Measurements from ENCODE around the gene ARFGEF2. TPM values are rescaled to one million over a fixed set of nuclear protein-coding genes. Genes with fewer than 3 reads are reported as not detected.

ARFGEF2 gene
- total and polyA plus RNA-seq, 11 donors, result 7.5 to 52.7 (median 40.2) TPM

DNA sequence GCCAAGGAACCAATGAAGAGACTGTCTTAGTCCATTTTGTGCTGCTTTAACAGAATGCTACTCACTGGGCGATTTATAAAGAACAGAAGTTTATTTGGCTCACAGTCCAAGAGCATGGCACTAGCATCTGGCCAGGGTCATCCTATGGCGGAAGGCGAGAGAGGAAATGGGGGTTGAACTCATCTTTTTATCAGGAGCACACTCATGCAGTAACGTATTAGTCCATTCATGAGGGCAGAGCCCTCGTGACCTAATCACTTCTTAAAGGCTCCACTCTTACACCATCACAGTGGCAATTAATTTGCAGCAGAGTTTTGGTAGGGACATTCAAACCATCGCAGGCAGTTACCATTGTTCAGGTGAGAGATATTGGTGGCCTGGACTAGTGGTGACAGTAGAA lies 8.5 kb downstream of the ARFGEF2 start:
- Histone ChIP-seq H3K36me3 (no peaks in the 10 kb centered on the region), H3K4me1 (peaks cover 4 to 92% (median 46%) of the 10 kb centered on the region in 12 donors), H3K27me3 (no peaks in the 10 kb centered on the region), H3K4me3 (no peak overlapping the region), H3K9me3 (no peaks in the 10 kb centered on the region), H3K27ac (peak overlapping the region in 11 of 12 donors; percentile 69 to 96 (median 83))
- TF ChIP-seq POLR2A (IDR thresholded peaks at IDR 0.05), result no peak
- TF ChIP-seq, protein P1, sequence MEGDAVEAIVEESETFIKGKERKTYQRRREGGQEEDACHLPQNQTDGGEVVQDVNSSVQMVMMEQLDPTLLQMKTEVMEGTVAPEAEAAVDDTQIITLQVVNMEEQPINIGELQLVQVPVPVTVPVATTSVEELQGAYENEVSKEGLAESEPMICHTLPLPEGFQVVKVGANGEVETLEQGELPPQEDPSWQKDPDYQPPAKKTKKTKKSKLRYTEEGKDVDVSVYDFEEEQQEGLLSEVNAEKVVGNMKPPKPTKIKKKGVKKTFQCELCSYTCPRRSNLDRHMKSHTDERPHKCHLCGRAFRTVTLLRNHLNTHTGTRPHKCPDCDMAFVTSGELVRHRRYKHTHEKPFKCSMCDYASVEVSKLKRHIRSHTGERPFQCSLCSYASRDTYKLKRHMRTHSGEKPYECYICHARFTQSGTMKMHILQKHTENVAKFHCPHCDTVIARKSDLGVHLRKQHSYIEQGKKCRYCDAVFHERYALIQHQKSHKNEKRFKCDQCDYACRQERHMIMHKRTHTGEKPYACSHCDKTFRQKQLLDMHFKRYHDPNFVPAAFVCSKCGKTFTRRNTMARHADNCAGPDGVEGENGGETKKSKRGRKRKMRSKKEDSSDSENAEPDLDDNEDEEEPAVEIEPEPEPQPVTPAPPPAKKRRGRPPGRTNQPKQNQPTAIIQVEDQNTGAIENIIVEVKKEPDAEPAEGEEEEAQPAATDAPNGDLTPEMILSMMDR (IDR thresholded peaks at IDR 0.05), result no peak
- WGBS, 4 donors, result 61 to 72% (median 68%) methylated on average over 6 of the region's 6 CpGs
- intact Hi-C loops (cut with DNase I), result no loop called here
- DNase-seq (no peak), ATAC-seq (no peak)

DNA sequence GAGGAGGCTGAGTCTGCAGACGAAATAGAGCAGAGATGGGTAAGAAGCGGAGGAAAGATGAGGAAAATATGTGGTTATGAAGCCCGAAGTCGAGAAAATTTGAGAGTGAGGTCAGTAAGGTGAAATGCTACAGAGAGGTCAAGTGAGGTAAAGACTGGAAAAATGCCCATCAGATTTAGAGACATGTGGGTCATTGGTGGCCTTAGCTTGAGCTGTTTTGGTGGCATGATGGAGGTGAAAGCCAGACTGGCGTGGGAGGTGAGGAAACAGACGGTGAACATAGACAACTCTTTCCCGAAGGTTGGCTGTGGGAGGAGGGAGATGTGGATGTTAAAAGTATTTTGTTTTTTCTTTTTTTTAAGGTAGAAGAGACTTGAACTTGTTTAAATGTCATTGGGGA lies 9.4 kb downstream of the ARFGEF2 start:
- peaks cover 4 to 84% (median 43%) of the 10 kb centered on the region in 12 donors for H3K4me1 ChIP-seq
- H3K9me3 ChIP-seq, result no peaks in the 10 kb centered on the region
- ATAC-seq (no peak), DNase-seq (no peak)
- TF ChIP-seq POLR2A (IDR thresholded peaks at IDR 0.05), result no peak
- TF ChIP-seq, protein P1 (IDR thresholded peaks at IDR 0.05), result no peak
- intact Hi-C loops (cut with DNase I), result no loop called here
- no peaks in the 10 kb centered on the region for H3K36me3 ChIP-seq
- H3K27me3 ChIP-seq, result no peaks in the 10 kb centered on the region
- H3K4me3 ChIP-seq, result no peak overlapping the region
- 69 to 78% (median 73%) methylated on average over 7 of the region's 7 CpGs for WGBS, 4 donors
- peak overlapping the region in 7 of 12 donors; percentile 39 to 96 (median 76) for H3K27ac ChIP-seq

DNA sequence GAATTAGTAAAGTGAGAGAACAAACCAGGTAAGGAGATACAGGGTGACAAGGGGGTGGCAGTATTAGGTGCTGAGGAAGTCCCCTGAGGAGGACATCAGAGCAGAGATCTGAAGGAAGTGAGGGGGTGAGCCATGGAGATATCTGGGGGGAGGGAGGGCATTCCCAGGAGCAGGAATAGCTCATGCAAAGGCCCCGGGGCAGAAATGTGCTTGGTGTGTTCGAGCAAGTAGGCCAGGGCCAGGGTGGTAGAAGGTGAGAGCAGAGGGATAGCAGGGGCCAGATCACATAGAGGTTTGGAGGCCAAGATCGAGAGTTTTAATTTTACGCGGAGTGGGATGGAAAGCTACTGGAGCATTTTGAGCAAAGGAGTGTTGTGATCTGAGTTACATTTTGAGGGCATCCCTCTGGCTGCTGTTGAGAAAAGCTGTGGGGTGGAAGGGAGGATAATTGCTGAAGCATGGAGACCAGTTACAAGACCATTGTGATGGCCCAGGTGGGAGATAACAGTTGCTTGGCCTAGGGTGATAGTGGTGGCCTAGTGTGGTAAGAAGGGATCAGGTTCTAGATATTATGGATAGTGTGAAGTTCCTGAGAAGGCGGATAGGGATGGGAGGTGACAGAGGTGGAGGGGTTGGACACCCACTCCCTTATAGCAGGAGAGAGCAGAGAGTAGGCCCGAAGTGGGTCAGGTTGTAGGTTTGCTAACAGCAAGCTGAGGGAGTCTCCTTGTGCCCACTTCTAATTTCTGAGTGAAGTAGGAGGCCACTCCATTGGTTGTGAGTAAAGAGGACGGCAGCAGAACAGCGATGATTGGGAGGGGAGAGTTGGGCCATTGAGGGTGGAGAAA lies 10.2 kb downstream of the ARFGEF2 start:
- H3K4me3 ChIP-seq, result no peak overlapping the region
- peaks cover 1 to 78% (median 41%) of the 10 kb centered on the region in 12 donors for H3K4me1 ChIP-seq
- no peak for TF ChIP-seq POLR2A (IDR thresholded peaks at IDR 0.05)
- TF ChIP-seq, protein P1 (IDR thresholded peaks at IDR 0.05), result no peak
- ATAC-seq (no peak), DNase-seq (no peak)
- no peaks in the 10 kb centered on the region for H3K27me3 ChIP-seq
- H3K27ac ChIP-seq, result peak overlapping the region in 7 of 12 donors; percentile 13 to 85 (median 42)
- no peaks in the 10 kb centered on the region for H3K36me3 ChIP-seq
- WGBS, 4 donors, result 91 to 96% (median 94%) methylated on average over 9 of the region's 9 CpGs
- intact Hi-C loops (cut with DNase I), result no loop called here
- peaks cover 0 to 4% (median 0%) of the 10 kb centered on the region in 12 donors for H3K9me3 ChIP-seq

DNA sequence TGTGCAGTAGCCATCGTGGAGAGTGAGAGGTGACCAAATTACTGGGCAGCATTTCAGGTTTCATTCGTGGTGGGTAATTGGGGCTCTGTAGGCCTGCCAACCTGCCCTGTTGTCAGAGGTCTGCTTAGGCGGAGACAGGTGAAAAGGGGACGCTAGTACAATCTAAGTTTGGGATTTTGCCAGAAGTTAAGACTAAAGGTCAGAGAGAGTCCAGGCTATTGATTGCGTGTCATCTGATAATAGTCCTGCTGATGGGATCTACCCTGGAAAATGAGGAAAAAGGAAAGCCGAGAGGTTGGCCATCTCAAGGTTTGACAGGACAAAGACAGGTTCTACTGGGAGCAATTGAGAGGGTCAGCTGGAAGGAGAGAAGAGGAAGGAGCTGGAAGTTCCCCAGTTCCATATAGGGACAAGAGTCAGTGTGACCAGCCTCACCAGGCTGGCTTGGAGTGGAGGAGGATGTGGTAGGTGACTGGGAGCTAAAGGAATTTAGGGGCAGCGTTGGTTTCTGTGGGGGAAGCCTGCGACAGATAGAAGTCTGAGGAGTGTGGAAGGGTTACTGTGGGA lies 10.9 kb downstream of the ARFGEF2 start:
- WGBS, 4 donors, result 68 to 78% (median 75%) methylated on average over 8 of the region's 8 CpGs
- DNase-seq, result no peak
- Histone ChIP-seq H3K4me3 (no peak overlapping the region), H3K27ac (peak overlapping the region in 9 of 12 donors; percentile 2 to 47 (median 20)), H3K36me3 (no peaks in the 10 kb centered on the region), H3K27me3 (no peaks in the 10 kb centered on the region), H3K4me1 (peaks cover 0 to 78% (median 38%) of the 10 kb centered on the region in 12 donors), H3K9me3 (peaks cover 0 to 4% (median 0%) of the 10 kb centered on the region in 12 donors)
- TF ChIP-seq, protein P1 (IDR thresholded peaks at IDR 0.05), result no peak
- TF ChIP-seq POLR2A (IDR thresholded peaks at IDR 0.05), result no peak
- peak in 3 of 4 donors; percentile 6 to 25 (median 12) for ATAC-seq
- intact Hi-C loops (cut with DNase I), result no loop called here
